ENCODE measurements around the gene LPIN3.

The LPIN3 gene

DNA sequence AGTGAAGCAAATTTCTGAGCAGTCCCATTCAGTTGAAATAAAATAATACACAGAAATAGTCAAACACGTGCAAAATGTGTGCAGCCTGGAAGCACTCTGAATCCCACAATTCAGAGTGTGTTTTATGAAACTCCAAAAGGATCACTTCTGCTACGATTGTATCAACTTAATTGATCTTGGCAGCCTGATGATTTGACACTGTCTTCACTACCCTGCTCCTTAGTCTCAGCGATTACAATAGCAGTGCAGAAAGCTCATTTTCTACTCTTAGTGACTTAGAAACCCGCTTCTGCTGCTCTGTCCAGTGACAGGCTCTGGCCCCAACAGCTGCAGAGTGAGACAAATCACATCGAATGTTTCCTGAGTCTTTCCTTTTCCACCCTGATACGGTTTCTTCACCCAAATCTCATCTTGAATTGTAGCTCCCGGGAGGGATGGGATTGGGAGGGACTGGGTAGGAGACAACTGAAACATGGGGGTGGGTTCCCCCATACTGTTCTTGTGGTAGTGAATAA is 42.2 kb downstream of the LPIN3 start:
- H3K9me3 Mint-ChIP-seq, result no peaks in the 10 kb centered on the region
- ATAC-seq (no peak), DNase-seq (ENCODE audit: low spot score in 2 of 2) (no peak)
- no peak overlapping the region for H3K27ac Mint-ChIP-seq
- H3K36me3 Mint-ChIP-seq, result no peaks in the 10 kb centered on the region
- no peak overlapping the region for H3K4me3 Mint-ChIP-seq
- peaks cover 6% of the 10 kb centered on the region for H3K4me1 Mint-ChIP-seq

DNA sequence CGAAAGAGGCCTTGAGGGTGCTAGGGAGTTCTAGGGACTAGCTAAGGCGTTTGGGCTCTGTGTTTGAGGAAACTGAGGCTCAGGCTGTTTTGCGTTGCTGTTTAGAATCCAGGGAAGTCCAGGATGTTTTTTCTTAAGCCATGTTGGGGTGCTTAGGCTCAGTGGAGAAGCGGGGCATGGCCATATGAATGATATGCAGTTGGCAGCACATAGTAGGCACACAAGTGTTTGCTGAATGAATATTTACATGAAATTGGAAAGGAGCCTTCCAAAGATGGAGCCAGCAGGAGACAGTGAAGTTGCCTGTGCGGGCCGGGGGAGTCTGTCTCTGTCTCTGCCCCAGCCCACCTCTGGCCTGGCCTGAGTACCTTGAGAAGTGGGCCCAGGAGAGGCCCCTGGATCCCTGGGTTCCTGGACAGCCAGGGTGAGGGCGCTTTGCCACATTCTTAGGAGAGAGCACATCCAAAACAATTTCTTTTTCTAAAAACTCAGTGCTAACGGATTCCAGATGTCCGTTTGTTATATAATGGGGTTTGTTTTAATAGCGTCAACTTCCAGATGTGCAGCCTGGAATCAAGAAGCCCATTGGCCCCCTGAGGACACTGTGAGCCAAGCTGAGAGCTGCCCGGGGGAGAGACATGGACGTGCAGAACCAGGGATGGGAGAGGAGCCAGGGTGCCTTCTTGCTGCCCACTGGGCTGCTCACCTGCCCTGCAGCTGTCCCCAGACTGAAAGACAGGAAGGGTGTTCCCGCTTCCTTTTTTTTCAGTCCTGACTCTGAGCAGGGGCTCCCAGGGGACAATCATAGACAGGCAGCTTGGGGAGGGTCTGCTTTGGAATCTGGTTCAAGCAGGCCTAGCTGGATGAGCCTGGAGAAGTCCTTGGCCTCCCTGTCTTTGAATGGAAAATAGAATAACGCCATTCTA is 46.1 kb downstream of the LPIN3 start:
- Mint-ChIP-seq H3K27ac (no peak overlapping the region), H3K36me3 (no peaks in the 10 kb centered on the region), H3K4me1 (no peaks in the 10 kb centered on the region), H3K9me3 (no peaks in the 10 kb centered on the region), H3K4me3 (no peak overlapping the region)
- DNase-seq (ENCODE audit: low spot score in 2 of 2) (no peak), ATAC-seq (no peak)

DNA sequence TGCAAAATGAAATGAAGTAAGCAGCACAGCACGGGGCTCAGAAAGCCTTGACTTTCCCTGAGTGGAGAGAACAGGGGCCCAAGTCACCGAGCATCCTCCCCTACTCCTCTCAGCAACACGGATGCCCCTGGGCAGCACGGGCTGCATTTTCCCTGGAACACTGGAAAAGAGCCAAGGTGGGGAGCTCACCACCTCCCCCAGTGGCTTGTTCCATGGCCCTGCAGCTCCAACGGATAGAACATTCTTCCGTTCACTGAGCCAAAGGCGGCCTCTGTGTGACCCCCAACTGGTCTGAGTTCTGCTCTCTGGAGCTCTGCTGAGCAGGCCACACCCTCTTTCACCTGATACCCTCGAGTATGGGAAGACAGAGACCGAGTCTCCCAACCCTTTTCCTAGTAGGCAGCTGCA is 46.8 kb downstream of the LPIN3 start:
- DNase-seq (ENCODE audit: low spot score in 2 of 2) (no peak), ATAC-seq (no peak)
- H3K4me1 Mint-ChIP-seq, result no peaks in the 10 kb centered on the region
- H3K36me3 Mint-ChIP-seq, result no peaks in the 10 kb centered on the region
- H3K27ac Mint-ChIP-seq, result no peak overlapping the region
- H3K4me3 Mint-ChIP-seq, result no peak overlapping the region
- H3K9me3 Mint-ChIP-seq, result no peaks in the 10 kb centered on the region

DNA sequence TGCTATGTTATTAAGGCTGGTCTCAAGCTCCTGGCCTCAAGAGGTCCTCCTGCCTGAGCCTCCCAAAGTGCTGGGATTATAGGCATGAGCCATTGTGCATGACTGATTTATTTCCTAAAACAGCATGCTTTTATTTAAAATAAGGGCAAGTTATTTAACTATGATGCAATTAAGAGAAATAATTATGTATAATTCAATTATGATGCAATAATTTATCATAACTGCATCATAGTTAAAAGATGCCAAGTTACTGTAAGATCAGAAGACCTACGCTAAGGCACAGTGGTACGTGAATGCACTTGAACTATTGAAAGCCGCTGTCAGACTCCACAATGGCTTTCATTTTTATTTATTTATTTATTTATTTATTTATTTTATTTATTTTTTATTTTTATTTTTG is 50.3 kb downstream of the LPIN3 start:
- Mint-ChIP-seq H3K9me3 (no peaks in the 10 kb centered on the region), H3K27ac (no peak overlapping the region), H3K36me3 (no peaks in the 10 kb centered on the region), H3K4me1 (no peaks in the 10 kb centered on the region), H3K4me3 (no peak overlapping the region)
- DNase-seq (ENCODE audit: low spot score in 2 of 2) (no peak), ATAC-seq (no peak)

DNA sequence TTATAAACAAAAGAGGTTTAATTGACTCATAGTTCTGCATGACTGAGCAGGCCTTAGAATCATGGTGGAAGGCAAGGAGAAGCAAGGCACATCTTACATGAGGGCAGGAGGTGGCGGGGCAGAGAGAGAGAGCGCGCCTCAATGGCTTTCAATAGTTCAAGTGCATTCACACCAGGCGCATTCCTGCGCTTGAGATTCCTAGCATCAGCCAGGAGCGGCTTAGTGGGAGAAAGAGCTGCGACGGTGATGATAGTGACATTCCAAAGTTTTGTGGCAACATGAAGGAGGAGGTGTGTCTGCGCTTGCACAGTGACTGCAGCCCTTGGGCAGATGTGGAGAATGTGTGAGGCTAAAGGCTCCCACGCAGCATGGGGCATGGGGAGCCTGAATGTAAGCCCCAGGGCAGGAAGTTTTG is 51.0 kb downstream of the LPIN3 start:
- peaks cover 4% of the 10 kb centered on the region for H3K4me1 Mint-ChIP-seq
- no peaks in the 10 kb centered on the region for H3K36me3 Mint-ChIP-seq
- DNase-seq (ENCODE audit: low spot score in 2 of 2), result no peak
- no peaks in the 10 kb centered on the region for H3K9me3 Mint-ChIP-seq
- ATAC-seq, result no peak
- H3K27ac Mint-ChIP-seq, result no peak overlapping the region
- no peak overlapping the region for H3K4me3 Mint-ChIP-seq

DNA sequence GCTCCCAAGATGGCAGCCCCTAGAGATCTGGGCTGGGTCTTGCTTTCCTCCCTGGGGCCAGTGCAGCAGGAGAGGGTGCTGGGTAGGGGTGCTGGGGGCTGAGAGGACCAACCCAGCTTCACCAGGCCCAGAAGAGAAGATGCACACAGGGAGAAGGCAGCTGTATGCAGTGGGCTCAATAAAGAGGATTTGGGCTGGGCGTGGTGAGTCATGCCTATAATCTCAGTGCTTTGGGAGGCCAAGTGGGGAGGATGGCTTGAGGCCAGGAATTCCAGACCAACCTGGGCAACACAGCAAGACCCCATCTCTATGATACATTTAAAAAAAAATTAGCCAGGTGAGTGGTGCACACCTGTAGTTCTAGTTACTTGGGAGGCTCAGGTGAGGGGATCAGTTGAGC is 51.7 kb downstream of the LPIN3 start:
- Mint-ChIP-seq H3K27ac (no peak overlapping the region), H3K9me3 (no peaks in the 10 kb centered on the region), H3K4me1 (peaks cover 4% of the 10 kb centered on the region), H3K4me3 (no peak overlapping the region), H3K36me3 (no peaks in the 10 kb centered on the region)
- ATAC-seq, result no peak
- no peak for DNase-seq (ENCODE audit: low spot score in 2 of 2)

DNA sequence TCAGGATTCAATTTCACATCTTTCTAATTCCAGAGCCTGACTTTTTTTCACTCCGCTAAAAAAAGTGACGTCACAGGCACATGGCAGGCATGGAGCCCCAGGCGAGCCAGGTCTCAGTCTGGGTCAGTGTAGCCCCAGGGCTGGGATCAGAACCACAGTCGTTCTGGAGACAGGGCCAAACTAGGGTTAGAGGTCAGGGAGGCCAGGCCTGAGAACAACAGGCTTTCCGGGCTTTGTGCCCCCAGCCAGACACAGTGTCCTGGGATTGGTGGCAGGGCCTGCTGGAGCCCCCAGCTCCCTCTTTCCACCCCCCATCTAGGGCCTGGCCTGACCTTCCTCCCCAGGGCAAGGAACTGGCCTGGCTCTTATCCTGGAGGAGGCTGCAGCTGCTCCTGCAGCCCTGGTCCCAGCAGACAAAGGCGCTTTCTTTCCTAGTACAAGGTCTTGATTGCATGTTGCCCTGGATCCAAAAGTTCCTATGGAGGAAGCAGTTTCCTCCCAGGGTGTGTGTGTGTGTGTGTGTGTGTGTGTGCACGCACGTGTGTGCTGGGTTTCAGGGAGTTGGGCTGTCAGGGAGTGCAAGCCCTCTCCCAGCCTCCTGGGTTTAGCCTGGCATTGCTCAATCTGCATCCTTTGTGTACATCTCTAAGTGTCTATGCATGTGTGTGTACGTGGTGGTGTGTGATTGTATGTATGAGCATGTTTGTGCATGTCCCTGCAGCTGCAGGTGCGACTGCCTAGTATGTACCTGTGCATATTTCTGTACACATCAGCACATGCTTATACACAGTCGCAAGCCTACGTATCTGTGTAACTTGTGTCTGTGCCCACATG is 52.5 kb downstream of the LPIN3 start:
- Mint-ChIP-seq H3K4me1 (peaks cover 4% of the 10 kb centered on the region), H3K27ac (no peak overlapping the region), H3K36me3 (no peaks in the 10 kb centered on the region), H3K4me3 (no peak overlapping the region), H3K9me3 (no peaks in the 10 kb centered on the region)
- DNase-seq (ENCODE audit: low spot score in 2 of 2) (no peak), ATAC-seq (no peak)

DNA sequence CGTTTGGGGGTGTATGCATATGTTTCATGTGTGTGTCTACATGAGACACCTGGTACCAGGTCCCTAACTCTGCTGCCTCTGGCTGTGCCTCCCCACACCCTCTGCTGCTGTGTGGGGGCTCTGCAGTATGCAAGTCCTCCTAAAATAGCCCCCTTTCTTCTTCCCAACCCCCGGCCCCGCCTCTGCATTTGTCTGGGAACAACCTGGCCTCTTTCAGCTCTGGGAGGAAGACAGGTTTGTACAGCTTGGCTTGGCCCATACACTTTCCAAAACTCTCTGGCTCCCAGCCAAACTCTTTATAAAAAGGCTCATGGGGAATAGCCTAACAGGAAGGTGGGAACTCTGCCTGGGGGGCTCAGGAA is 53.1 kb downstream of the LPIN3 start:
- H3K27ac Mint-ChIP-seq, result no peak overlapping the region
- ATAC-seq (no peak), DNase-seq (ENCODE audit: low spot score in 2 of 2) (no peak)
- H3K9me3 Mint-ChIP-seq, result no peaks in the 10 kb centered on the region
- peaks cover 4% of the 10 kb centered on the region for H3K4me1 Mint-ChIP-seq
- H3K4me3 Mint-ChIP-seq, result no peak overlapping the region
- no peaks in the 10 kb centered on the region for H3K36me3 Mint-ChIP-seq

DNA sequence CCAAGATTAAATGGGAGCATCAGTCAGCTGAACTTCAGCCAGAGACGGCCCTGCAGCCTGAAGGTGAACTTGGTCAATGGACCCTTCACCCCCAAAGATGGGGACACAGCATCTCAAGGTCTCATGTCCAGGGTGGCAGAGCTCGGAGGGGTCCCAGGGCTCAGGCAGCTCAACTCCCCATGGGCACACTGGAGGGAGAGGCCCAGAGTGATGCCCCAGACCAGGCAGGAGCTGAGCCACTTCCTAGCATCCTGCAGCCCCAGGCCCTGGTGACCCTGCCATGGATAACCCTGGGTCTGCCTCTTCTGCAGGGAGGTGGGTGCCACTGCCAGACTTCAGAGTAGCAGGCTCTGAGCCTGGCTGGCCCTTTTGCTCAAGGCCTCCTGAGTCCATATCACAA is 53.5 kb downstream of the LPIN3 start:
- Mint-ChIP-seq H3K4me1 (peaks cover 4% of the 10 kb centered on the region), H3K4me3 (no peak overlapping the region), H3K36me3 (no peaks in the 10 kb centered on the region), H3K27ac (no peak overlapping the region), H3K9me3 (no peaks in the 10 kb centered on the region)
- ATAC-seq (peak; percentile 22), DNase-seq (ENCODE audit: low spot score in 2 of 2) (no peak)

DNA sequence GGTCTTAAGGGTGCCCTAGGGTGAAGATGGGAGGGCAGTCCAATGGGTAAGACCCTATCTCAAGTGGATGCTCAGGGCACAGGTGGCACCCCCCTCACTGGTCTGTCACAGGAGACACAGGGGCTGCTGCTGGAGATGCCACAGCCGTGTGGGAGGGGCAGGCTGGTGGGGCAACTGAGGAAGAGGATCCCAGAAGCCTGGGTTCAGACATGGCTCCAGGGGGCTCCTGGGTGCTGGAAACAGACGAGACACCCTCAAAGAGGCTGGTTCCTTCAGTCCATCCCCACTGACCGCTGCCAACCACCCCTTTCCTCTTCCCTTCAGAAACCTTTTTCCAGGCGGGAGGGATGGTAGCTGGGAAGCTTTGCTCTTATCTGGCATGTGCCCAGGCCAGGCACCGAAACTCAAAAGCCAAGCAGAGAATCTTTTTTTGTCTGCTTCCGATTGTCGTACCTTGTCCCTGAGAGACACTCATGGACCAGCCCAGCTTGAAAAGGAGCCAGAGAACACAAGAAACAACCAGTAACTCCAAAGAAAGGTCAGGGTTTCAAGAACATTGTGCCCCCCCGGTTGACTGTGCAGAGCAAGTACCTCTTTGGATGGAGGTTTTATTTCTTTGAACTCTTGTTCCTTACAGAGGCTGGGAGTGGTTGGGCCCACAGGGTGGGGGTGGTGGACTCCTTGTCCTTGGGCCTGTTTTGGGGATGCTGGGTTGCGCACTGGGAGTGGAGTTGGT is 54.5 kb downstream of the LPIN3 start:
- Mint-ChIP-seq H3K9me3 (no peaks in the 10 kb centered on the region), H3K27ac (no peak overlapping the region), H3K4me1 (peaks cover 4% of the 10 kb centered on the region), H3K36me3 (no peaks in the 10 kb centered on the region), H3K4me3 (no peak overlapping the region)
- ATAC-seq (no peak), DNase-seq (ENCODE audit: low spot score in 2 of 2) (no peak)

DNA sequence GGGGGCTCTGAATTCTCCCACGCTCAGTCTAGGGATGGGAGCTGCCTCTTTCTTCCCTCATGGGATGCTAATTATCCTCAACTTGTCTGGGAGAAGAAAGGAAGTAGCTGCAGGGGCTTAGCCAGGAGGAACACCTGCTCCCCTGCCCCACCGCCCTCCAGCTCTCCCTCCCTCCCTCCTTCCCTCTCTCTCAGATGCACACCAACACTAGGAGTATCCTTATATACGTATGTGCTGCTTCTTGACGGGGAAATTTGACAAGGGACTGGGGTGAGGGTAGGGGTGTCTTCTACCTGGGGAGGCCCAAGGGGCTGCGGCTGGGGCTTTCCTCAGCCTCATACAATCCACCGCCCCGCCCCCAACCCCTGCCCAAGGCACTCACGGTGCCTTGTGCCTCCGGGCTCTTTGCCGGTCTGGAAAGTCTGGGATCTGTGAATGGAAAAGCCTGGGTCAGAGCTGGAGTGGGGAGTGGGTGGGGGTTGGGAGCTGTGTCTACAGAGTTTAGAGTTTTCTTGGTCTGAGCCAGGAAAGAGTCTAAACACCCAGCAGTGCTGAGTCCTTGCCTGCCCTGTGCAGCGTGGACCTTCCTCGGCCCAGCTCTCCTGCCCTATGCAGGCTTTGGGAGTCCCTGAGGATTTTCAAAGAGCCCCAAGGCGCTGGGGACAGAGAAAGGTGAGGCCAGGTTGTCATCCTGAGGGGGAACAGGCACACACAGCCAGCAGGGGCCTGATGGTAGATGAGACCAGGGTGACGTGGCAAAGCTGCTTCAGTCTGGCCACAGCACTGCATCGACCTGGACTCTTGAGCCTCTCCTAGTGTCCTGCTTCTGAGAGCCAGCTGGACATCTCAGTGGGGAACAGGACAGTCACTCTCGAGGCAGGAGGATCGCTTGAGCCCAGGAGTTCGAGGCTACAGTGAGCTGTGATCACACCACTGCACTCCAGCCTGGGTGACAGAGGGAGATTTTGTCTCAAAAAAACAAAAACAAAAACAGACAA is 55.3 kb downstream of the LPIN3 start:
- ATAC-seq, result peak; percentile 17
- H3K4me1 Mint-ChIP-seq, result peaks cover 4% of the 10 kb centered on the region

DNA sequence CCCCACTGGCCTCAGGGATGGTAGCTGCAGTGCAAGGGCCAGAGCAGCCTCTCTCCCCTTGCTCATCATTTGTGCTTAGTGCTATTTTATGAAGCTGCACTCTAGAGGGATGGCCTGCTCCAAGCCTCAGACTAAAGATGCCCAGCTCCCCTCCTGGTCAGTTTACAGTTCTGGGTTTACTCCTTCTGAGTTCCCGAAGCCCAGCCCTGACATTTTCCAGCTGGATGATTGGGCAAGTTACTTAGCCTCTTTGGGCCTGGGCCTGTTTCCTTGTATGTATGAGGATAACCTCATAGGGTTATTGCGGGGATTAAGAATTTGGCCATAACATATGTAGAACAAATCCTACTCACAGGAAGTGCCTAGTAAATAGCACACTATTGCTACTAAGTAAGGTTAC is 57.8 kb downstream of the LPIN3 start:
- Mint-ChIP-seq H3K4me3 (no peak overlapping the region), H3K9me3 (no peaks in the 10 kb centered on the region), H3K27ac (no peak overlapping the region), H3K4me1 (peaks cover 4% of the 10 kb centered on the region), H3K36me3 (peaks cover 6% of the 10 kb centered on the region)
- ATAC-seq (no peak), DNase-seq (ENCODE audit: low spot score in 2 of 2) (no peak)

More for the DNA sequence above, 55.3 kb downstream of the LPIN3 start:
- no peaks in the 10 kb centered on the region for H3K36me3 Mint-ChIP-seq
- no peaks in the 10 kb centered on the region for H3K9me3 Mint-ChIP-seq
- no peak overlapping the region for H3K4me3 Mint-ChIP-seq
- no peak for DNase-seq (ENCODE audit: low spot score in 2 of 2)
- H3K27ac Mint-ChIP-seq, result no peak overlapping the region

DNA sequence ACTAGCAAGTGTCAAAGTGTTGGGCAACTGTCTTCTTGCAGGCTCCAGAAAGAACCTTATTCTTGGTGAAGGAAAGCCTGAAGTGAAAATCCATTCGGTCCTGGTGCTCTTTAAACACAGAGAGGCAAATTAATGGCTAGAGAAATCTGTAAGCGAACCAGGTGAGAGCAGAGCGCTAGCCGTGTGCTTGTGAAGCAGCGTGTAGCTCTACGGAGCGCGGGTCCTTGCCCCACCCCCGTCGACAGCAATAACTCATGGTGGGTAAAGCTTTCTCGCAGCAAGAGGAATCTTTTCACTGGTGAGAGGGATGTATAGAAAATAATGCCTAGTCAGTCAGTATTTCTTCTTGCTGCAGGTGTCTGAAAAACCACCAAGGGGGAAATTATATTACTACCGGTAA is 63.0 kb downstream of the LPIN3 start:
- Mint-ChIP-seq H3K4me3 (no peak overlapping the region), H3K9me3 (no peaks in the 10 kb centered on the region), H3K36me3 (peaks cover 15% of the 10 kb centered on the region), H3K4me1 (peaks cover 5% of the 10 kb centered on the region), H3K27ac (no peak overlapping the region)
- ATAC-seq (no peak), DNase-seq (ENCODE audit: low spot score in 2 of 2) (no peak)

DNA sequence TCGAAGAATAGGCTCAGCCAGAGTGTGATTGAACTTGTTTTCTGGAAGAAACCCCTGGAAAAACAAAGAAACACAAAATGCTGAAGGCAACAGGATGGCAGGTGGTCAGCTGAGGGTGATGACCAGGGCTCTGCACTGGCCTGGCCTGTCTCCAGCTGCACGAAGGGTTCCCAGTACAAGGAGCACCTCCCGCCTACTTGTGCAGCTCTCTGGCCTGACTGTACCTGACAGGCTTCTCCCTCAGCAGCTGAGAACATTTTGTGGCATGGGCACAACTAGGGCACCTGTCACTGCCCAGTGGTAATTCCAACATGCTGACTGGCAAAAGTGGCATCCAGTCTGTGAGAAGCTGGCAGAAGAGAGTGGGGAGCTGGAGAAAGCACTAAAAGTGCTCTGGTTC is 64.8 kb downstream of the LPIN3 start:
- peaks cover 23% of the 10 kb centered on the region for H3K36me3 Mint-ChIP-seq
- DNase-seq (ENCODE audit: low spot score in 2 of 2), result no peak
- no peak overlapping the region for H3K27ac Mint-ChIP-seq

More for the DNA sequence above, 64.8 kb downstream of the LPIN3 start:
- Mint-ChIP-seq H3K4me3 (no peak overlapping the region), H3K4me1 (peaks cover 16% of the 10 kb centered on the region), H3K9me3 (no peaks in the 10 kb centered on the region)
- ATAC-seq, result no peak

Measured in stimulated activated effector memory CD8-positive, alpha-beta T cell treated with anti-CD3 and anti-CD28 coated beads, Interleukin-12 subunit alpha, Interleukin-12 subunit beta, amount 100 ng/mL, for 72 hours (primary cell).